ENCODE measurements around the gene RAB8A.
A peak's percentile ranks its signal among the peaks of the same experiment; 100 is the strongest.
"Not testable (repeated sequence)": the region's sequence is repeated elsewhere in the genome, so short reads cannot be mapped to it uniquely, and the experiment has no call there.

The RAB8A gene

GRCh38 chr19:16078759-16079707, 32.7 kb upstream of the RAB8A start:
- peak; percentile 72 for FAIRE-seq

- FAIRE-seq: no peak
Measured at GRCh38 chr19:16084067-16084685, 27.5 kb upstream of the RAB8A start.

GRCh38 chr19:16085115-16085514, 26.6 kb upstream of the RAB8A start:
- no peak for FAIRE-seq

GRCh38 chr19:16087404-16087803, 24.3 kb upstream of the RAB8A start:
- FAIRE-seq: not testable (repeated sequence)

- no peak for FAIRE-seq
Measured at GRCh38 chr19:16087940-16088339, 23.7 kb upstream of the RAB8A start.

- no peak for FAIRE-seq
Measured at GRCh38 chr19:16088351-16089009, 23.2 kb upstream of the RAB8A start.

GRCh38 chr19:16089010-16089846, 22.5 kb upstream of the RAB8A start:
- FAIRE-seq: no peak

- FAIRE-seq: no peak
Measured at GRCh38 chr19:16091546-16092475, 19.9 kb upstream of the RAB8A start.

- no peak for FAIRE-seq
Measured at GRCh38 chr19:16094360-16095070, 17.2 kb upstream of the RAB8A start.

GRCh38 chr19:16095071-16095571, 16.6 kb upstream of the RAB8A start:
- FAIRE-seq: no peak

- FAIRE-seq: no peak
Measured at GRCh38 chr19:16096280-16096855, 15.3 kb upstream of the RAB8A start.

- FAIRE-seq: no peak
Measured at GRCh38 chr19:16098416-16098768, 13.3 kb upstream of the RAB8A start.

GRCh38 chr19:16098821-16099220, 12.9 kb upstream of the RAB8A start:
- no peak for FAIRE-seq

- FAIRE-seq: not testable (repeated sequence)
Measured at GRCh38 chr19:16099314-16099965, 12.2 kb upstream of the RAB8A start.

GRCh38 chr19:16100524-16100923, 11.2 kb upstream of the RAB8A start:
- FAIRE-seq: no peak

- FAIRE-seq: no peak
Measured at GRCh38 chr19:16104722-16105121, 7.0 kb upstream of the RAB8A start.

GRCh38 chr19:16106121-16106520, 5.6 kb upstream of the RAB8A start:
- no peak for FAIRE-seq

- no peak for FAIRE-seq
Measured at GRCh38 chr19:16111909-16112752, 442 bp downstream of the RAB8A start.

GRCh38 chr19:16112778-16113177, 1.1 kb downstream of the RAB8A start:
- no peak for FAIRE-seq

Measured in endometrium (tissue), 2 donors.